HEK293 (cell line): ENCODE results near the gene BMP5.

Experiments used
- CTCF ChIA-PET: fragments of 350-600 bp; formaldehyde crosslinking; extraction: SDS; loops from one replicate; lab custom pipeline; 2021; ENCODE audit warnings: antibody characterized with exemption; lab: Yijun Ruan, JAX
- POLR2A ChIA-PET: fragments of 300-600 bp; formaldehyde crosslinking; extraction: SDS; loops from one replicate; lab custom pipeline; 2020; ENCODE audit warnings: antibody characterized with exemption, inconsistent platforms; lab: Yijun Ruan, JAX
- H3K27ac ChIP-seq: fragments of 200-500 bp; sonication (Bioruptor generic); 2 replicates; pipeline ENCODE4 v1.5.1; 2014; ENCODE audit warnings: low read depth, low read length, control low read depth, inconsistent platforms; ENCODE audit errors: extremely low read depth
- H3K36me3 ChIP-seq, 2 experiments: fragments of 200-500 bp in 1 of 2; sonication (Bioruptor generic) in 1 of 2; 1 replicate in 1 of 2; 2 replicates in 1 of 2; pipeline ENCODE4 v1.5.1; 2014 to 2017; ENCODE audit warnings: inconsistent platforms in 2 of 2, low read length in 2 of 2; ENCODE audit not compliant: control insufficient read depth in 2 of 2, insufficient read depth in 1 of 2
- H3K4me1 ChIP-seq: fragments of 200-500 bp; sonication (Bioruptor generic); 2 replicates; pipeline ENCODE4 v1.5.1; 2014; ENCODE audit warnings: mild to moderate bottlenecking, low read length, inconsistent platforms; ENCODE audit not compliant: control insufficient read depth, insufficient read depth
- H3K4me3 ChIP-seq: 2 replicates; pipeline ENCODE4 v1.5.1; 2011; ENCODE audit warnings: low read depth, mild to moderate bottlenecking, control low read depth, low read length, moderate library complexity
- H3K9me3 ChIP-seq: fragments of 200-500 bp; sonication (Bioruptor generic); 2 replicates; pipeline ENCODE4 v1.5.1; 2014; ENCODE audit warnings: low read depth, low read length, inconsistent platforms; ENCODE audit not compliant: control insufficient read depth, insufficient read depth
- BCL11A ChIP-seq: fragments of 450-650 bp; formaldehyde crosslinking; IDR thresholded peaks from 2 replicates; pipeline ENCODE4 v1.5.1; 2016; ENCODE audit warnings: low read depth, missing biosample characterization, missing genetic modification characterization
- FEZF1 ChIP-seq: fragments of 450-650 bp; formaldehyde crosslinking; IDR thresholded peaks from 2 replicates; pipeline ENCODE4 v1.5.1; 2016; ENCODE audit warnings: missing biosample characterization, missing genetic modification characterization
- GLIS1 ChIP-seq: fragments of 450-650 bp; formaldehyde crosslinking; IDR thresholded peaks from 2 replicates; pipeline ENCODE4 v1.5.1; 2016; ENCODE audit warnings: missing biosample characterization, missing genetic modification characterization
- GLIS2 ChIP-seq: fragments of 450-650 bp; formaldehyde crosslinking; IDR thresholded peaks from 2 replicates; pipeline ENCODE4 v1.5.1; 2016; ENCODE audit warnings: missing biosample characterization, missing genetic modification characterization
- KLF10 ChIP-seq: fragments of 450-650 bp; IDR thresholded peaks from 2 replicates; pipeline ENCODE4 v1.5.1; 2018; ENCODE audit warnings: missing biosample characterization, mild to moderate bottlenecking, missing genetic modification characterization
- MZF1 ChIP-seq: fragments of 450-650 bp; formaldehyde crosslinking; IDR thresholded peaks from 2 replicates; pipeline ENCODE4 v1.5.1; 2017; ENCODE audit warnings: missing biosample characterization, missing genetic modification characterization, borderline replicate concordance
- PATZ1 ChIP-seq: fragments of 450-650 bp; formaldehyde crosslinking; IDR thresholded peaks from 2 replicates; pipeline ENCODE4 v1.5.1; 2016; ENCODE audit warnings: missing biosample characterization, missing genetic modification characterization
- SCRT2 ChIP-seq: fragments of 450-650 bp; formaldehyde crosslinking; IDR thresholded peaks from 2 replicates; pipeline ENCODE4 v1.5.1; 2016; ENCODE audit warnings: missing biosample characterization, missing genetic modification characterization
- ZFP37 ChIP-seq: fragments of 450-650 bp; formaldehyde crosslinking; IDR thresholded peaks from 2 replicates; pipeline ENCODE4 v1.5.1; 2016; ENCODE audit warnings: missing biosample characterization, missing genetic modification characterization
- ZFP41 ChIP-seq: fragments of 450-650 bp; formaldehyde crosslinking; IDR thresholded peaks from 2 replicates; pipeline ENCODE4 v1.5.1; 2016; ENCODE audit warnings: missing biosample characterization, missing genetic modification characterization, borderline replicate concordance
- ZFP69B ChIP-seq: fragments of 450-650 bp; formaldehyde crosslinking; IDR thresholded peaks from 2 replicates; pipeline ENCODE4 v1.5.1; 2016; ENCODE audit warnings: missing biosample characterization, missing genetic modification characterization
- ZNF221 ChIP-seq: fragments of 450-650 bp; formaldehyde crosslinking; IDR thresholded peaks from 2 replicates; pipeline ENCODE4 v1.5.1; 2017; ENCODE audit warnings: missing biosample characterization, missing genetic modification characterization, borderline replicate concordance
- ZNF391 ChIP-seq: fragments of 450-650 bp; formaldehyde crosslinking; IDR thresholded peaks from 2 replicates; pipeline ENCODE4 v1.5.1; 2016; ENCODE audit warnings: low read depth, missing biosample characterization, missing genetic modification characterization, borderline replicate concordance
- ZNF423 ChIP-seq: fragments of 450-650 bp; formaldehyde crosslinking; IDR thresholded peaks from 2 replicates; pipeline ENCODE4 v1.5.1; 2016; ENCODE audit warnings: missing biosample characterization, missing genetic modification characterization
- ZNF473 ChIP-seq: fragments of 450-650 bp; formaldehyde crosslinking; IDR thresholded peaks from 2 replicates; pipeline ENCODE4 v1.5.1; 2017; ENCODE audit warnings: missing biosample characterization, missing genetic modification characterization
- ZNF610 ChIP-seq: fragments of 450-650 bp; formaldehyde crosslinking; IDR thresholded peaks from 2 replicates; pipeline ENCODE4 v1.5.1; 2016; ENCODE audit warnings: missing biosample characterization, missing genetic modification characterization, borderline replicate concordance
- ZNF639 ChIP-seq: fragments of 450-650 bp; formaldehyde crosslinking; IDR thresholded peaks from 2 replicates; pipeline ENCODE4 v1.5.1; 2016; ENCODE audit warnings: missing biosample characterization, missing genetic modification characterization
- ZNF645 ChIP-seq: fragments of 450-650 bp; formaldehyde crosslinking; IDR thresholded peaks from 2 replicates; pipeline ENCODE4; 2016; ENCODE audit warnings: missing biosample characterization, missing genetic modification characterization
- ZNF670 ChIP-seq: fragments of 450-650 bp; formaldehyde crosslinking; IDR thresholded peaks from 2 replicates; pipeline ENCODE4 v1.5.1; 2016; ENCODE audit warnings: missing biosample characterization, missing genetic modification characterization, low read depth
- ZSCAN16 ChIP-seq: fragments of 450-650 bp; formaldehyde crosslinking; IDR thresholded peaks from 2 replicates; pipeline ENCODE4 v1.5.1; 2016; ENCODE audit warnings: missing biosample characterization, missing genetic modification characterization
- TF ChIP-seq, protein P1 (sequence below): fragments of 450-650 bp; formaldehyde crosslinking; conservative IDR thresholded peaks from 2 replicates; pipeline ENCODE4 v1.5.1; 2016; ENCODE audit warnings: low read depth, missing biosample characterization, missing genetic modification characterization
- TF ChIP-seq, protein P2 (sequence below): IDR thresholded peaks from 2 replicates; pipeline ENCODE4 v1.6.1; 2011; ENCODE audit warnings: mild to moderate bottlenecking, low read depth, low read length, borderline replicate concordance

The BMP5 gene

DNA sequence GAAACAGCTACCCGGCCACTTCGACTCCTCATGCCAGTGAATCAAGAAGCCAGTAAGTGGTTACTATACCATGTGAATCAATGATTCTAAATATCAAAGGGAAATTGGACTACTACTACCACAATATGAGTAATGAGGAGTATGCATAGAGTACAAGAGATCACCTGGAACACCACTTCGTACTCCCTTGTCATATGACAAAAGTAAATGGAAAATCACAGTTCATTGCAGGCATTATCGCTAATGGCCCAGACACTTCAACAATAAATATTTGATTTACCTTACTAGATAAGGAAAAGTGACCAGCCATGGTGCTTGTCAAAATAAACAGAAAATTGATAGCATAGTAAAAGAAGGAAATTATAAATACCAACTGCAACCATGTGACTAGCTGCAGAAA, 73.1 kb downstream of the BMP5 start:
- TF ChIP-seq BCL11A (tag by site-specific recombination) (no peak), SCRT2 (tag by site-specific recombination) (no peak), ZNF610 (tag by site-specific recombination) (no peak), KLF10 (no peak), MZF1 (no peak), ZNF423 (tag by site-specific recombination) (no peak), ZNF645 (tag by site-specific recombination) (no peak), ZNF473 (tag by site-specific recombination) (no peak), ZFP41 (no peak), GLIS1 (no peak), ZNF639 (no peak), ZFP69B (tag by site-specific recombination) (no peak), ZSCAN16 (tag by site-specific recombination) (no peak)
- TF ChIP-seq, protein P1, sequence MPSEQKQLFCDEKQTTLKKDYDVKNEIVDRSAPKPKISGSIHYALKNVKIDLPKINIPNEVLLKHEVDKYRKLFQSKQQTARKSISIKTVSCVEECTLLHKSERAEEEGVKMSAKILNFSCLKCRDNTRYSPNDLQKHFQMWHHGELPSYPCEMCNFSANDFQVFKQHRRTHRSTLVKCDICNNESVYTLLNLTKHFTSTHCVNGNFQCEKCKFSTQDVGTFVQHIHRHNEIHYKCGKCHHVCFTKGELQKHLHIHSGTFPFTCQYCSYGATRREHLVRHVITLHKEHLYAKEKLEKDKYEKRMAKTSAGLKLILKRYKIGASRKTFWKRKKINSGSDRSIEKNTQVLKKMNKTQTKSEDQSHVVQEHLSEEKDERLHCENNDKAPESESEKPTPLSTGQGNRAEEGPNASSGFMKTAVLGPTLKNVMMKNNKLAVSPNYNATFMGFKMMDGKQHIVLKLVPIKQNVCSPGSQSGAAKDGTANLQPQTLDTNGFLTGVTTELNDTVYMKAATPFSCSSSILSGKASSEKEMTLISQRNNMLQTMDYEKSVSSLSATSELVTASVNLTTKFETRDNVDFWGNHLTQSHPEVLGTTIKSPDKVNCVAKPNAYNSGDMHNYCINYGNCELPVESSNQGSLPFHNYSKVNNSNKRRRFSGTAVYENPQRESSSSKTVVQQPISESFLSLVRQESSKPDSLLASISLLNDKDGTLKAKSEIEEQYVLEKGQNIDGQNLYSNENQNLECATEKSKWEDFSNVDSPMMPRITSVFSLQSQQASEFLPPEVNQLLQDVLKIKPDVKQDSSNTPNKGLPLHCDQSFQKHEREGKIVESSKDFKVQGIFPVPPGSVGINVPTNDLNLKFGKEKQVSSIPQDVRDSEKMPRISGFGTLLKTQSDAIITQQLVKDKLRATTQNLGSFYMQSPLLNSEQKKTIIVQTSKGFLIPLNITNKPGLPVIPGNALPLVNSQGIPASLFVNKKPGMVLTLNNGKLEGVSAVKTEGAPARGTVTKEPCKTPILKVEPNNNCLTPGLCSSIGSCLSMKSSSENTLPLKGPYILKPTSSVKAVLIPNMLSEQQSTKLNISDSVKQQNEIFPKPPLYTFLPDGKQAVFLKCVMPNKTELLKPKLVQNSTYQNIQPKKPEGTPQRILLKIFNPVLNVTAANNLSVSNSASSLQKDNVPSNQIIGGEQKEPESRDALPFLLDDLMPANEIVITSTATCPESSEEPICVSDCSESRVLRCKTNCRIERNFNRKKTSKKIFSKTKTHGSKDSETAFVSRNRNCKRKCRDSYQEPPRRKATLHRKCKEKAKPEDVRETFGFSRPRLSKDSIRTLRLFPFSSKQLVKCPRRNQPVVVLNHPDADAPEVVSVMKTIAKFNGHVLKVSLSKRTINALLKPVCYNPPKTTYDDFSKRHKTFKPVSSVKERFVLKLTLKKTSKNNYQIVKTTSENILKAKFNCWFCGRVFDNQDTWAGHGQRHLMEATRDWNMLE (tag by site-specific recombination), result no peak
- no peak overlapping the region for H3K4me3 ChIP-seq
- H3K27ac ChIP-seq, result no peak overlapping the region
- no peaks in the 10 kb centered on the region for H3K36me3 ChIP-seq
- ChIA-PET POLR2A (no interaction called here), CTCF (interaction anchor here (1.5 kb wide), 1 partner anchor 185 kb away, joined by 3 read pairs; no protein-coding TSS in a partner anchor)
- no peaks in the 10 kb centered on the region for H3K9me3 ChIP-seq
- H3K4me1 ChIP-seq, result no peaks in the 10 kb centered on the region

- no peaks in the 10 kb centered on the region for H3K4me1 ChIP-seq
- CTCF ChIA-PET, result no interaction called here
- no peak overlapping the region for H3K27ac ChIP-seq
- H3K36me3 ChIP-seq, result no peaks in the 10 kb centered on the region
- POLR2A ChIA-PET, result no interaction called here
- no peak overlapping the region for H3K4me3 ChIP-seq
- no peaks in the 10 kb centered on the region for H3K9me3 ChIP-seq
- TF ChIP-seq ZNF423 (tag by site-specific recombination) (no peak), GLIS2 (no peak), ZNF670 (tag by site-specific recombination) (no peak), ZFP37 (no peak), ZNF391 (tag by site-specific recombination) (no peak), FEZF1 (tag by site-specific recombination) (no peak), PATZ1 (tag by site-specific recombination) (no peak), ZNF221 (no peak)
- TF ChIP-seq, protein P2, sequence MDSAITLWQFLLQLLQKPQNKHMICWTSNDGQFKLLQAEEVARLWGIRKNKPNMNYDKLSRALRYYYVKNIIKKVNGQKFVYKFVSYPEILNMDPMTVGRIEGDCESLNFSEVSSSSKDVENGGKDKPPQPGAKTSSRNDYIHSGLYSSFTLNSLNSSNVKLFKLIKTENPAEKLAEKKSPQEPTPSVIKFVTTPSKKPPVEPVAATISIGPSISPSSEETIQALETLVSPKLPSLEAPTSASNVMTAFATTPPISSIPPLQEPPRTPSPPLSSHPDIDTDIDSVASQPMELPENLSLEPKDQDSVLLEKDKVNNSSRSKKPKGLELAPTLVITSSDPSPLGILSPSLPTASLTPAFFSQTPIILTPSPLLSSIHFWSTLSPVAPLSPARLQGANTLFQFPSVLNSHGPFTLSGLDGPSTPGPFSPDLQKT, result no peak
Observed at GRCh38 chr6:55798571-55798970, 76.8 kb downstream of the BMP5 start.
